Measurements from ENCODE around the gene JMJD7.

JMJD7 gene

DNA sequence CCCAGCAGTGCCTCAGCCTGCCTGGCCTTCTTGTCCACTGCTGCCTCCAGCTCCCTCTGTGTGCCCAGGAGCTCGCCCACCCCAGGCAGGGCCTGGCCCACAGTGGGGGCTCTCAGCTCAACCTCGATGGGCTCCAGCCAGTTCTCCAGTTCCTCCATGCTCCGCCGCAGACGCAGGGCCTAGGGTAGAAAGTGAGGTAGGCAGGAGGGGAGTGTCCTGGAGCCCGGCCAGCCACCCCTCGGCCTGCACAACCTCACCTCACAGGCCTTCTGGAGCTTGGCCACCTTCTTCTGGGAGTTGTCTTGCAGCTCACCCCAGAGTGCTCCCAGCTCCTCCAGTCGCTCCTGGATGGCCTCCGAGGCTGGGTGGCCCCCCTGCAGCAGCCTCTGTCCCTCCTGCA is 29.4 kb downstream of the JMJD7 start:
- H3K27me3 ChIP-seq (ENCODE audit: control insufficient read depth, low read length) = no peaks in the 10 kb centered on the region
- H3K36me3 ChIP-seq (ENCODE audit: control insufficient read depth, low read length) = no peaks in the 10 kb centered on the region
- no peaks in the 10 kb centered on the region for H4K20me1 ChIP-seq (ENCODE audit: control insufficient read depth, insufficient read depth, low read depth, low read length)
- no peaks in the 10 kb centered on the region for H3K9me3 ChIP-seq (ENCODE audit: control insufficient read depth, insufficient read depth, low read length)
- no peaks in the 10 kb centered on the region for H3K79me2 ChIP-seq (ENCODE audit: control insufficient read depth, low read length)
- no peak for TF ChIP-seq EZH2phosphoT487 (IDR thresholded peaks at IDR 0.05; ENCODE audit: borderline replicate concordance, low read length)
- TF ChIP-seq, protein P1, sequence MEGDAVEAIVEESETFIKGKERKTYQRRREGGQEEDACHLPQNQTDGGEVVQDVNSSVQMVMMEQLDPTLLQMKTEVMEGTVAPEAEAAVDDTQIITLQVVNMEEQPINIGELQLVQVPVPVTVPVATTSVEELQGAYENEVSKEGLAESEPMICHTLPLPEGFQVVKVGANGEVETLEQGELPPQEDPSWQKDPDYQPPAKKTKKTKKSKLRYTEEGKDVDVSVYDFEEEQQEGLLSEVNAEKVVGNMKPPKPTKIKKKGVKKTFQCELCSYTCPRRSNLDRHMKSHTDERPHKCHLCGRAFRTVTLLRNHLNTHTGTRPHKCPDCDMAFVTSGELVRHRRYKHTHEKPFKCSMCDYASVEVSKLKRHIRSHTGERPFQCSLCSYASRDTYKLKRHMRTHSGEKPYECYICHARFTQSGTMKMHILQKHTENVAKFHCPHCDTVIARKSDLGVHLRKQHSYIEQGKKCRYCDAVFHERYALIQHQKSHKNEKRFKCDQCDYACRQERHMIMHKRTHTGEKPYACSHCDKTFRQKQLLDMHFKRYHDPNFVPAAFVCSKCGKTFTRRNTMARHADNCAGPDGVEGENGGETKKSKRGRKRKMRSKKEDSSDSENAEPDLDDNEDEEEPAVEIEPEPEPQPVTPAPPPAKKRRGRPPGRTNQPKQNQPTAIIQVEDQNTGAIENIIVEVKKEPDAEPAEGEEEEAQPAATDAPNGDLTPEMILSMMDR (IDR thresholded peaks at IDR 0.05; ENCODE audit: low read depth, low read length, poor library complexity, severe bottlenecking) = no peak
- no peak overlapping the region for H3K27ac ChIP-seq (ENCODE audit: low read depth, low read length)
- H3F3A ChIP-seq (ENCODE audit: control insufficient read depth, insufficient read depth) = no peaks in the 10 kb centered on the region
- H3K9me2 ChIP-seq (replicated peaks; ENCODE audit: control insufficient read depth, low read length) = no peaks in the 10 kb centered on the region
- no peak overlapping the region for H3K4me2 ChIP-seq (ENCODE audit: low read length)
- H3K4me3 ChIP-seq (ENCODE audit: low read length) = no peak overlapping the region
- H3K4me1 ChIP-seq (ENCODE audit: control insufficient read depth, low read length) = no peaks in the 10 kb centered on the region

DNA sequence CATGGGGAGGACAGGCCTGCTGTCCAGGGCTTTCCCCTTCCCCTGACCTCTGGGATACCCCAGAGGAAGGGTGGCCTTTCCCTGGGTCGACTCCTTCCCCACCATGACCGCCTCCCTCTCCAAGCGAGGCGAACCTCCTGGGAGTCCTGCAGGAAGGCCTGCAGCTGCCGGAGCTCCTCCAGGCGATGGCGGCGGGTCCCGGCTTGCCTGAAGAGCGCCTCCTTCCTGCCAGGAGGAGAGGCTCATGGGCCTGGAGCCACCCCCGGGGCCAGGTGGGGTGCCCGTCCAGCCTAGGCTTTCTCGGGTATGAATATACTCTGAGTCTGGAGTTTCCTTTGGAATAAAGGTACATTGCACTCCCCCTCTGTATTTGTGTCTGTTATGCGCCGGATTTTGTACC is 30.9 kb downstream of the JMJD7 start:
- Histone ChIP-seq H3K9me3 (ENCODE audit: control insufficient read depth, insufficient read depth, low read length) (no peaks in the 10 kb centered on the region), H3K27ac (ENCODE audit: low read depth, low read length) (no peak overlapping the region), H3K4me1 (ENCODE audit: control insufficient read depth, low read length) (no peaks in the 10 kb centered on the region), H3F3A (ENCODE audit: control insufficient read depth, insufficient read depth) (no peaks in the 10 kb centered on the region), H4K20me1 (ENCODE audit: control insufficient read depth, insufficient read depth, low read depth, low read length) (no peaks in the 10 kb centered on the region), H3K4me3 (ENCODE audit: low read length) (no peak overlapping the region), H3K79me2 (ENCODE audit: control insufficient read depth, low read length) (no peaks in the 10 kb centered on the region), H3K36me3 (ENCODE audit: control insufficient read depth, low read length) (no peaks in the 10 kb centered on the region), H3K27me3 (ENCODE audit: control insufficient read depth, low read length) (no peaks in the 10 kb centered on the region), H3K9me2 (replicated peaks; ENCODE audit: control insufficient read depth, low read length) (no peaks in the 10 kb centered on the region), H3K4me2 (ENCODE audit: low read length) (no peak overlapping the region)
- TF ChIP-seq, protein P1 (IDR thresholded peaks at IDR 0.05; ENCODE audit: low read depth, low read length, poor library complexity, severe bottlenecking) = no peak
- no peak for TF ChIP-seq EZH2phosphoT487 (IDR thresholded peaks at IDR 0.05; ENCODE audit: borderline replicate concordance, low read length)

DNA sequence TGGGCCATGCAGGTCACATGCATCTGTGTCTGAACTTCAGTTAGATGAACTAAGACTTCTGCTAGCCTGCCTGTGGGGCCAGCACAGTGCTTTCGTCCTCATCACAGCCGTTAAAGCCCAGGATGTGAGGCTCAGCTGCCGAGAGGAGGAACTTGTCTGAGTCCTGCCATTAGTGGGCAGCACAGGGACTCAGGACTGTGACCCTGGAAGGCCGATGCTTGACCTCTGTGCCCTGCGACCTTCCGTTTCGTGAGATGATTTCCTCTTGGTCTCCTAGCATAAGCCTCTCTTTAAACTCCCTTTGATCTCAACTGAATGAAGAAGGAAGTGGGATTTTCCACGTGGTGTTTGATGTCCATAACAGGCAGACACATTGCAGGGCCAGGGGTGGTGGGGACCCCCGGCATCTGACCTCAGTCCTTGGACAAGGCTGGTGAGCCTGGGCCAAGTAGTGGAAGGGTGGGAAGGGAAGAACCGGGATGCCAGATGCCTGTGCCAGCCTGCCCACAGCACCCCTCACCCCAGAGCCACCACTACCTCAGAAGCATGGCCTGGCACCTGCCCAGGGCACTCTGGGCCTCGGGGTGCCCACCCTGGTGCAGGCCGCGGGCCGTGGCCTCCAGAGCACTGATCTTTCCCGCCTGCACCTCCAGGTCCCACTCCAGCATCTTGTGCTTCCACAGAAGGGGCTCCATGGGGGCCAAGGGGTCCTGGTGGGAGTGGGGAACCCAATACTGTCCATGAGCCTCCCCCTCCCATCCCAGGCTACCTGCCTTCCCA is 32.3 kb downstream of the JMJD7 start:
- Histone ChIP-seq H3K4me2 (ENCODE audit: low read length) (no peak overlapping the region), H3K9me3 (ENCODE audit: control insufficient read depth, insufficient read depth, low read length) (no peaks in the 10 kb centered on the region), H3K4me3 (ENCODE audit: low read length) (no peak overlapping the region), H3F3A (ENCODE audit: control insufficient read depth, insufficient read depth) (no peaks in the 10 kb centered on the region), H3K79me2 (ENCODE audit: control insufficient read depth, low read length) (no peaks in the 10 kb centered on the region), H4K20me1 (ENCODE audit: control insufficient read depth, insufficient read depth, low read depth, low read length) (no peaks in the 10 kb centered on the region), H3K27ac (ENCODE audit: low read depth, low read length) (no peak overlapping the region), H3K9me2 (replicated peaks; ENCODE audit: control insufficient read depth, low read length) (no peaks in the 10 kb centered on the region), H3K27me3 (ENCODE audit: control insufficient read depth, low read length) (no peaks in the 10 kb centered on the region), H3K4me1 (ENCODE audit: control insufficient read depth, low read length) (no peaks in the 10 kb centered on the region), H3K36me3 (ENCODE audit: control insufficient read depth, low read length) (no peaks in the 10 kb centered on the region)
- TF ChIP-seq, protein P1 (IDR thresholded peaks at IDR 0.05; ENCODE audit: low read depth, low read length, poor library complexity, severe bottlenecking) = no peak
- TF ChIP-seq EZH2phosphoT487 (IDR thresholded peaks at IDR 0.05; ENCODE audit: borderline replicate concordance, low read length) = no peak

Measured in DOHH2 (cell line).